Smooth muscle cell (in vitro differentiated cells): ENCODE data around the gene TMCO4. TPM values are rescaled to one million over a fixed set of nuclear protein-coding genes. Genes with fewer than 3 reads are reported as not detected.
"Not testable (repeated sequence)": the region's sequence is repeated elsewhere in the genome, so short reads cannot be mapped to it uniquely, and the experiment has no call there.

Source experiments
- DNase-seq: peaks from one replicate; lab custom pipeline; 2025; ENCODE audit not compliant: unreplicated experiment; lab: John Stamatoyannopoulos, UW
- H2AFZ ChIP-seq: fragments of 200-600 bp; sonication (generic); 2 replicates; pipeline ENCODE4 v1.6.0; 2016; ENCODE audit warnings: antibody characterized with exemption, low read depth, mild to moderate bottlenecking
- H3F3A ChIP-seq: fragments of 200-600 bp; sonication (generic); 2 replicates; pipeline ENCODE4 v1.6.0; 2017; ENCODE audit warnings: antibody characterized with exemption, low read depth
- H3K27ac ChIP-seq: fragments of 200-600 bp; sonication (generic); 2 replicates; pipeline ENCODE4 v1.5.1; 2016; ENCODE audit warnings: low read depth, mild to moderate bottlenecking
- H3K27me3 ChIP-seq: fragments of 200-600 bp; sonication (generic); 2 replicates; pipeline ENCODE4 v1.6.1; 2016; ENCODE audit warnings: low read depth, mild to moderate bottlenecking
- H3K36me3 ChIP-seq: fragments of 200-600 bp; sonication (generic); 2 replicates; pipeline ENCODE4 v1.5.1; 2016; ENCODE audit warnings: low read depth
- H3K4me1 ChIP-seq: fragments of 200-600 bp; sonication (generic); 2 replicates; pipeline ENCODE4 v1.5.1; 2016; ENCODE audit warnings: low read depth
- H3K4me2 ChIP-seq: fragments of 200-600 bp; sonication (generic); 2 replicates; pipeline ENCODE4 v1.6.0; 2016; ENCODE audit warnings: mild to moderate bottlenecking
- H3K4me3 ChIP-seq: fragments of 200-600 bp; sonication (generic); 2 replicates; pipeline ENCODE4 v1.5.1; 2016; ENCODE audit warnings: mild to moderate bottlenecking
- H3K79me2 ChIP-seq: fragments of 200-600 bp; sonication (generic); 2 replicates; pipeline ENCODE4 v1.6.0; 2016; ENCODE audit warnings: low read depth, mild to moderate bottlenecking
- H3K9ac ChIP-seq: fragments of 200-600 bp; sonication (generic); 2 replicates; pipeline ENCODE4 v1.6.0; 2016; ENCODE audit warnings: low read depth
- H3K9me3 ChIP-seq: fragments of 200-600 bp; sonication (generic); replicated peaks from 2 replicates; pipeline ENCODE4 v1.5.1; 2016; ENCODE audit warnings: low read depth
- H4K20me1 ChIP-seq: fragments of 200-600 bp; sonication (generic); 2 replicates; pipeline ENCODE4 v1.6.0; 2016; ENCODE audit warnings: low read depth
- CTCF ChIP-seq: fragments of 200-600 bp; sonication (generic); IDR thresholded peaks from 2 replicates; pipeline ENCODE4 v1.5.1; 2017; ENCODE audit warnings: borderline replicate concordance, mild to moderate bottlenecking, antibody characterized with exemption; ENCODE audit not compliant: insufficient read depth, poor library complexity, severe bottlenecking
- WGBS: methylation state at CpG from one replicate; pipeline ENCODE4 v1.1.7; 2016; ENCODE audit warnings: low lambda C conversion rate; 5-methylcytosine and 5-hydroxymethylcytosine counted together
- polyA plus RNA-seq: library from polyadenylated mRNA; unstranded; fragments of >200 nt; fragmentation: Nextera tagmentation; extraction: Ambion mirVana; gene quantifications from 2 replicates; pipeline ENCODE4 v1.2.1, GENCODE V29; 2016
- total RNA-seq: library from RNA; depleted of rRNA; stranded (reverse); fragments of >200 nt; gene quantifications from 2 replicates; pipeline ENCODE4 v1.2.3, GENCODE V29; 2014

TMCO4 gene
- total and polyA plus RNA-seq, 2 experiments from 2014 or later: 5.4 to 6.8 TPM

DNA sequence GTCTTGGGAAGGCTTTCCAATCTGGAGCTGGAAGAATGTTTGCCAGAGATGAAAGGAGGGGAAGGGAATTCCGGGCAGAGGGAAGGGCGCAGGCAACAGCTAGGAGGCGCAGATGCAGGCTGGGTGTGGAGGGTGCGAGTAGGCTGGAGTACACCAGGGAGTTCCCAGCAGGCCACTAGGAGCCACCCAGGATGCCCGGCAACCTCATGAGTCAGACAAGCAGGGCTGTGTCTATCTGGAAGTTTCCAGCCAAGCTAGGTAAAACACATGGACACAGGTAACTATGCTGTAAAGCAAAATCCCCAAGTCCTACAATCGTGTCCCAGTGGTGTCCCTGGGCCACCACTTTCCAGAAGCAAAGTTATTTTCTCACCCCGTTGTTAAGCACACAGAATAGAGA is 156.6 kb downstream of the TMCO4 start:
- Histone ChIP-seq H3K4me1 (peaks cover 11% of the 10 kb centered on the region), H3K27me3 (peaks cover 14% of the 10 kb centered on the region), H3K79me2 (no peaks in the 10 kb centered on the region), H3K9ac (no peak overlapping the region), H3K9me3 (no peaks in the 10 kb centered on the region), H3K4me2 (peak overlapping the region; percentile 88), H4K20me1 (peaks cover 19% of the 10 kb centered on the region), H3K36me3 (no peaks in the 10 kb centered on the region), H3K27ac (no peak overlapping the region), H3K4me3 (peak overlapping the region; percentile 49), H2AFZ (peak overlapping the region; percentile 82), H3F3A (no peaks in the 10 kb centered on the region)
- no peak for TF ChIP-seq CTCF
- WGBS: 60% methylated on average over 7 of the region's 7 CpGs
- DNase-seq: no peak

- Histone ChIP-seq H3K79me2 (no peaks in the 10 kb centered on the region), H3K4me3 (no peak overlapping the region), H3K36me3 (no peaks in the 10 kb centered on the region), H3F3A (no peaks in the 10 kb centered on the region), H3K4me2 (no peak overlapping the region), H3K27ac (no peak overlapping the region), H4K20me1 (peaks cover 6% of the 10 kb centered on the region), H3K9me3 (no peaks in the 10 kb centered on the region), H3K27me3 (peaks cover 14% of the 10 kb centered on the region), H2AFZ (no peak overlapping the region), H3K9ac (no peak overlapping the region), H3K4me1 (peaks cover 10% of the 10 kb centered on the region)
- WGBS: 52% methylated on average over 14 of the region's 14 CpGs
- TF ChIP-seq CTCF: no peak
- DNase-seq: no peak
Measured at GRCh38 chr1:19640363-19641316, 159.1 kb downstream of the TMCO4 start.

- Histone ChIP-seq H2AFZ (no peak overlapping the region), H3K4me2 (no peak overlapping the region), H3K36me3 (no peaks in the 10 kb centered on the region), H3K9me3 (no peaks in the 10 kb centered on the region), H3K79me2 (no peaks in the 10 kb centered on the region), H4K20me1 (no peaks in the 10 kb centered on the region), H3F3A (no peaks in the 10 kb centered on the region), H3K4me1 (peaks cover 3% of the 10 kb centered on the region), H3K4me3 (no peak overlapping the region), H3K9ac (no peak overlapping the region), H3K27me3 (peaks cover 14% of the 10 kb centered on the region), H3K27ac (no peak overlapping the region)
- 92% methylated on average over 3 of the region's 3 CpGs for WGBS
- no peak for TF ChIP-seq CTCF
- no peak for DNase-seq
Measured at GRCh38 chr1:19639999-19640362, 159.7 kb downstream of the TMCO4 start.

GRCh38 chr1:19639228-19639627 is 160.5 kb downstream of the TMCO4 start:
- H3K27ac ChIP-seq, DNase-seq: not testable (repeated sequence)
- 78% methylated on average over 10 of the region's 10 CpGs for WGBS

More at GRCh38 chr1:19639228-19639627, 160.5 kb downstream of the TMCO4 start:
- H3K9ac ChIP-seq, H3K4me1 ChIP-seq, H3K79me2 ChIP-seq, H3K9me3 ChIP-seq, H3K4me3 ChIP-seq, H4K20me1 ChIP-seq, H3K36me3 ChIP-seq, H3K4me2 ChIP-seq, H3F3A ChIP-seq, H2AFZ ChIP-seq: not testable (repeated sequence)
- H3K27me3 ChIP-seq: peaks cover 14% of the 10 kb centered on the region
